ENCODE measurements around the gene APBA2. TPM values are rescaled to one million over a fixed set of nuclear protein-coding genes. Genes with fewer than 3 reads are reported as not detected.

Gene APBA2
- total and polyA plus RNA-seq, 7 donors, result 0.46 to 10.7 (median 1.5) TPM

DNA sequence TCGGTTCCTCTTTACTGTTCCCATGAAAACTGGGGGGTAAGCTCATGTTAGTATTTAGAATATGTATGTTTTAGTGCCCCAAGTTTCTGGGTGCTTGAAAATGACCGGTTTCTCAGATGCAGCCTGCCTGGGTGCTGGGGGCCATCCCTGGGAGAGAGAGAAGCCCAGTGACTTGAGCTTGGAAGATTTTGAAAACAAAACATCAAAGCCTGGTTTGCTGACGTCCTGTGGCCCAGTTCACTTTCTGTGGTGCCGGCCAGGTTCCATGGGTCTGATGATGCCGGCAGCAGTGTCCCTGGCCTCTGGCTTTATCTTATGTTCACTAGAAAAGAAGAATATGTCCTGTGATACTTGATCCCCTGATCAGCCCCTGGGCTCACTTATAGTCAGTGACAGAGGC is 17.1 kb downstream of the APBA2 start:
- DNase-seq, result no peak
- H3K4me3 ChIP-seq, result no peak overlapping the region
- no peak overlapping the region for H3K27ac ChIP-seq
- 93 to 94% methylated on average over 5 of the region's 5 CpGs for WGBS, 2 donors
- no peaks in the 10 kb centered on the region for H3K27me3 ChIP-seq
- no peaks in the 10 kb centered on the region for H3K36me3 ChIP-seq
- TF ChIP-seq, protein P1, sequence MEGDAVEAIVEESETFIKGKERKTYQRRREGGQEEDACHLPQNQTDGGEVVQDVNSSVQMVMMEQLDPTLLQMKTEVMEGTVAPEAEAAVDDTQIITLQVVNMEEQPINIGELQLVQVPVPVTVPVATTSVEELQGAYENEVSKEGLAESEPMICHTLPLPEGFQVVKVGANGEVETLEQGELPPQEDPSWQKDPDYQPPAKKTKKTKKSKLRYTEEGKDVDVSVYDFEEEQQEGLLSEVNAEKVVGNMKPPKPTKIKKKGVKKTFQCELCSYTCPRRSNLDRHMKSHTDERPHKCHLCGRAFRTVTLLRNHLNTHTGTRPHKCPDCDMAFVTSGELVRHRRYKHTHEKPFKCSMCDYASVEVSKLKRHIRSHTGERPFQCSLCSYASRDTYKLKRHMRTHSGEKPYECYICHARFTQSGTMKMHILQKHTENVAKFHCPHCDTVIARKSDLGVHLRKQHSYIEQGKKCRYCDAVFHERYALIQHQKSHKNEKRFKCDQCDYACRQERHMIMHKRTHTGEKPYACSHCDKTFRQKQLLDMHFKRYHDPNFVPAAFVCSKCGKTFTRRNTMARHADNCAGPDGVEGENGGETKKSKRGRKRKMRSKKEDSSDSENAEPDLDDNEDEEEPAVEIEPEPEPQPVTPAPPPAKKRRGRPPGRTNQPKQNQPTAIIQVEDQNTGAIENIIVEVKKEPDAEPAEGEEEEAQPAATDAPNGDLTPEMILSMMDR (IDR thresholded peaks at IDR 0.05), result no peak
- TF ChIP-seq EP300 (IDR thresholded peaks at IDR 0.05), result no peak
- TF ChIP-seq POLR2A (IDR thresholded peaks at IDR 0.05), result no peak
- no peak for TF ChIP-seq POLR2AphosphoS5 (IDR thresholded peaks at IDR 0.05)
- no peaks in the 10 kb centered on the region for H3K9me3 ChIP-seq
- no peaks in the 10 kb centered on the region for H3K4me1 ChIP-seq
- intact Hi-C loops (cut with DNase I), result no loop called here

DNA sequence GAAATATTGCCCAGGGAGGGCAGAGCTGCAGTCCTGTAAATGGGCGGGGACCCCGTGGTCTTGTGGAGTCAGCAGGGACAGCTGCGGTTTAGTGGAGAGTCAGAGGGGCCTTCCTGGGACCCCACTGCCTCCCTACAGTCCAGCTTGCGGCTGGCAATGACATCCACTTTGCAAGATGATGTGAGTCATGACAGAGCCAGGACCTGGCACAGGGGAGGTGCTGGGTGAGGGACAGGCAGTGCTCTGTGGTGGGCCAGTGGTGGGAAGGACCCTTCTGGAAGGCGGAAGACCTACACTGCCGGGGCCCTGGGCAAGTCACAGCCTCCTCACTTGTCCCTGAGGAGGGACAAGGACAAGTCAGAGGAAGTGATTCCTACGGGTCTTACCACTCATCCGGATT is 17.8 kb downstream of the APBA2 start:
- 90 to 91% methylated on average over 8 of the region's 8 CpGs for whole genome bisulfite sequencing, 2 donors
- DNase-seq, result no peak
- no peak for TF ChIP-seq EP300 (IDR thresholded peaks at IDR 0.05)
- no peak for TF ChIP-seq POLR2A (IDR thresholded peaks at IDR 0.05)
- TF ChIP-seq, protein P1 (IDR thresholded peaks at IDR 0.05), result no peak
- no peak for TF ChIP-seq POLR2AphosphoS5 (IDR thresholded peaks at IDR 0.05)
- no peak overlapping the region for H3K4me3 ChIP-seq
- no peak overlapping the region for H3K27ac ChIP-seq
- H3K27me3 ChIP-seq, result no peaks in the 10 kb centered on the region
- H3K4me1 ChIP-seq, result no peaks in the 10 kb centered on the region
- no peaks in the 10 kb centered on the region for H3K9me3 ChIP-seq
- intact Hi-C loops (cut with DNase I), result no loop called here
- H3K36me3 ChIP-seq, result no peaks in the 10 kb centered on the region

DNA sequence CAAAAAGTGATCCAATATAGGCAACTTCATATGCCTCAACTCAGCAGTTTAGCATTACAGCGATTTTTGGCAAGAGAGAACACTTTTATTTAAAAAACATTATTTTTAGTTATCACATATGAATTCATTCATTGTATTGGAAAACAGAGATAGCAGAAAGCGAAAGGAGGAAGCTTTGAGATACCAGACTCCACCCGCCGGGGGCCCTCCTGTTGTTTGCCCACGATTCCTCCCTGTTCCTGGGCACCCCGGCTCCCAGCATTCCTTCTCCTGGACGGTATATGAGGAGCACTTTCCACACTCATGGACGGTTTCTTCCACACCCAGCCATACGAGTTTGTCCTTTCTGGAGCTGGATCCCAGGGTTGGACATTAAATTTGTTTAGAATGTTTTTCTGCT is 18.2 kb downstream of the APBA2 start:
- DNase-seq, result no peak
- intact Hi-C loops (cut with DNase I), result no loop called here

DNA sequence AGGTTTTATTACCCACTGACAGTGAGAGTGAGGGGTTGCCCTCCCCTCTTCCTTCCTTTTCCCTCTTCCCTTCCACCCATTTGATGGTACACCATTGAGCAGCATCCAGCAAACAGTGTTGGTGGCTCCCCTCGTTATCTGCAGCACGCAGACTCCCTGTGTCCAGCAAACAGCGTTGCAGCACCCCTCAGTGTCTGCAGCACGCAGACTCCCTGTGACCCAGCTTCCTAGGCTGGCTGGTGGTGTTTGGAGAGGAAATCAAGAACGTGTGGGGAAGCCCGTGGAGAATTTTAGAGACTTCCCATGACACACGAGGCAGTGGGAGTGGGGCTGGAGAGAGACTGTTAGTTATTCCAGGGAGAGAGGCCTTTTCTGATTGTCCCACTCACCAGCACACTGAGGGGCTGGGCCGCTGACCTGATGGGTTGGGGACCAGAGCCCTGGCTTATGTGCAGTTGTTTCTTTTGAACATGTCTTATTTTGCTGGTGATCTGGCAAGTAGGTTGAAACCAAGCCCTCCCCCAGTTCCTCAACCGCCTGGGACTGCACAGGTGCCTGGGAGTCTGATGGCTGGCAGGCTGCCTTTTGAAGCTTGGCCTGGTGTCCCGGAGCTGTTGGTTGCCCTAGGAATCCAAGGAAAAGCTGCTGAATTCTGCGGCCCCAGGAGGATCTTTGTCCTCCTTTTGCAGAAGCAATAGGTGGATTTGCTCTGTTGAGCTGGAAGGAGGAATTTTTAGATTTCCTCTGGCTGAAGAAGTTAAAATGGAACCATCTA is 19.0 kb downstream of the APBA2 start:
- TF ChIP-seq EP300 (IDR thresholded peaks at IDR 0.05), result no peak
- TF ChIP-seq, protein P1 (IDR thresholded peaks at IDR 0.05), result no peak
- TF ChIP-seq POLR2A (IDR thresholded peaks at IDR 0.05), result no peak
- TF ChIP-seq POLR2AphosphoS5 (IDR thresholded peaks at IDR 0.05), result no peak
- Histone ChIP-seq H3K9me3 (no peaks in the 10 kb centered on the region), H3K27ac (no peak overlapping the region), H3K4me1 (no peaks in the 10 kb centered on the region), H3K36me3 (no peaks in the 10 kb centered on the region), H3K27me3 (no peaks in the 10 kb centered on the region), H3K4me3 (no peak overlapping the region)
- WGBS, 2 donors, result 60 to 71% methylated on average over 11 of the region's 11 CpGs
- no peak for DNase-seq
- intact Hi-C loops (cut with DNase I), result no loop called here

More for the DNA sequence above, 18.2 kb downstream of the APBA2 start:
- Histone ChIP-seq H3K4me3 (no peak overlapping the region), H3K36me3 (no peaks in the 10 kb centered on the region), H3K4me1 (no peaks in the 10 kb centered on the region), H3K27ac (no peak overlapping the region), H3K9me3 (no peaks in the 10 kb centered on the region), H3K27me3 (no peaks in the 10 kb centered on the region)
- WGBS, 2 donors, result 21 to 54% methylated on average over 9 of the region's 9 CpGs
- TF ChIP-seq POLR2AphosphoS5 (IDR thresholded peaks at IDR 0.05) (no peak), POLR2A (IDR thresholded peaks at IDR 0.05) (no peak), EP300 (IDR thresholded peaks at IDR 0.05) (no peak)
- TF ChIP-seq, protein P1 (IDR thresholded peaks at IDR 0.05), result no peak

Measured in sigmoid colon (tissue), 7 donors.